Measurements from ENCODE around the gene NRXN3. TPM values are rescaled to one million over a fixed set of nuclear protein-coding genes. Genes with fewer than 3 reads are reported as not detected.

The NRXN3 gene
- total RNA-seq, 1 experiment from 2014 or later, result not detected

DNA sequence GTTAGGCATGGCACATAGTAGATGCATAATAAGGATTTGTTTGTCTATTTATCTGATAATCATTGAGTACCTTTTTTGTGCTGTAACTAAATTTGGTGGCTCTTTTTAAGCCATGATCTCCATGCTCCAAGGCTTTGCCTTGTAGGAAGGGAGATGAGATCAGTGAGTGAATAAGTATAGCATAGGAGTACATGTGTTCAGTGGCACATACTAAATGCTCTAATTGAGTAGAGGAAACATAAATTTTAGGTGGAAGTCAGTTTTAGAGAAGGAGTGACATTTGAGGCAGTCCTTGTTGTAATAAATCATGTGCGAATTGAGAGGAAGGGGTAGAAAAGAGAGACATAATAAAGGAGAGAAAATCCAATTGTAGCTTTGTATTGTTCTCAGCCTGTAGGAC is 482.6 kb downstream of the NRXN3 start:
- CTCF ChIA-PET, result no interaction called here
- DNase-seq (ENCODE audit: low read depth, low spot score) (no peak), ATAC-seq (no peak)
- Histone ChIP-seq H4K20me1 (ENCODE audit: insufficient read depth) (no peaks in the 10 kb centered on the region), H3K4me1 (ENCODE audit: control insufficient read depth in 1 of 2, insufficient read depth in 2 of 2, low read length in 2 of 2) (no peaks in the 10 kb centered on the region), H3K27ac (ENCODE audit: low read depth, low read length) (no peak overlapping the region), H3K4me2 (ENCODE audit: low read length) (no peak overlapping the region), H3K36me3 (ENCODE audit: control insufficient read depth in 1 of 2, insufficient read depth in 2 of 2, low read length in 2 of 2) (no peaks in the 10 kb centered on the region), H3K9me2 (ENCODE audit: insufficient read depth) (no peaks in the 10 kb centered on the region), H3K9me3 (ENCODE audit: control insufficient read depth in 1 of 2, insufficient read depth in 1 of 2, low read depth in 1 of 2, low read length in 2 of 2) (no peaks in the 10 kb centered on the region; a peak in 1 of 4 replicates), H3K4me3 (replicated peaks in 1 of 2; ENCODE audit: low read depth in 1 of 2, low read length in 2 of 2) (no peak overlapping the region), H3K79me2 (ENCODE audit: insufficient read depth, low read length) (no peaks in the 10 kb centered on the region), H2AFZ (ENCODE audit: low read depth, low read length, poor library complexity, severe bottlenecking) (no peak overlapping the region), H3K9ac (ENCODE audit: low read length) (no peak overlapping the region), H3K27me3 (ENCODE audit: insufficient read depth, low read length) (no peaks in the 10 kb centered on the region)
- TF ChIP-seq, protein P1, sequence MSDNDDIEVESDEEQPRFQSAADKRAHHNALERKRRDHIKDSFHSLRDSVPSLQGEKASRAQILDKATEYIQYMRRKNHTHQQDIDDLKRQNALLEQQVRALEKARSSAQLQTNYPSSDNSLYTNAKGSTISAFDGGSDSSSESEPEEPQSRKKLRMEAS (IDR thresholded peaks at IDR 0.05), result no peak
- TF ChIP-seq EZH2 (IDR thresholded peaks at IDR 0.05), result no peak
- TF ChIP-seq ELF1 (IDR thresholded peaks at IDR 0.05; ENCODE audit: borderline replicate concordance, low read depth), result no peak
- TF ChIP-seq EGR1 (IDR thresholded peaks at IDR 0.05; ENCODE audit: low read depth), result no peak
- no peak for TF ChIP-seq CEBPB (IDR thresholded peaks at IDR 0.05; ENCODE audit: low read depth)
- TF ChIP-seq ZNF274 (IDR thresholded peaks at IDR 0.05; ENCODE audit: low read depth, low read length), result no peak
- no peak for TF ChIP-seq ZFX (IDR thresholded peaks at IDR 0.05)
- TF ChIP-seq POLR2AphosphoS5 (IDR thresholded peaks at IDR 0.05; ENCODE audit: low read depth, low read length), result no peak
- no peak for TF ChIP-seq RAD21 (IDR thresholded peaks at IDR 0.05; ENCODE audit: low read depth)
- TF ChIP-seq SP1 (IDR thresholded peaks at IDR 0.05; ENCODE audit: low read depth), result no peak
- no peak for TF ChIP-seq FOSL1 (IDR thresholded peaks at IDR 0.05; ENCODE audit: low read depth)
- TF ChIP-seq, protein P2, sequence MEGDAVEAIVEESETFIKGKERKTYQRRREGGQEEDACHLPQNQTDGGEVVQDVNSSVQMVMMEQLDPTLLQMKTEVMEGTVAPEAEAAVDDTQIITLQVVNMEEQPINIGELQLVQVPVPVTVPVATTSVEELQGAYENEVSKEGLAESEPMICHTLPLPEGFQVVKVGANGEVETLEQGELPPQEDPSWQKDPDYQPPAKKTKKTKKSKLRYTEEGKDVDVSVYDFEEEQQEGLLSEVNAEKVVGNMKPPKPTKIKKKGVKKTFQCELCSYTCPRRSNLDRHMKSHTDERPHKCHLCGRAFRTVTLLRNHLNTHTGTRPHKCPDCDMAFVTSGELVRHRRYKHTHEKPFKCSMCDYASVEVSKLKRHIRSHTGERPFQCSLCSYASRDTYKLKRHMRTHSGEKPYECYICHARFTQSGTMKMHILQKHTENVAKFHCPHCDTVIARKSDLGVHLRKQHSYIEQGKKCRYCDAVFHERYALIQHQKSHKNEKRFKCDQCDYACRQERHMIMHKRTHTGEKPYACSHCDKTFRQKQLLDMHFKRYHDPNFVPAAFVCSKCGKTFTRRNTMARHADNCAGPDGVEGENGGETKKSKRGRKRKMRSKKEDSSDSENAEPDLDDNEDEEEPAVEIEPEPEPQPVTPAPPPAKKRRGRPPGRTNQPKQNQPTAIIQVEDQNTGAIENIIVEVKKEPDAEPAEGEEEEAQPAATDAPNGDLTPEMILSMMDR (IDR thresholded peaks at IDR 0.05 in 2 of 3, conservative IDR thresholded peaks at IDR 0.05 in 1 of 3; ENCODE audit: borderline replicate concordance in 1 of 3, insufficient read depth in 1 of 3, low read depth in 2 of 3, low read length in 2 of 3), result no peak
- TF ChIP-seq, protein P3, sequence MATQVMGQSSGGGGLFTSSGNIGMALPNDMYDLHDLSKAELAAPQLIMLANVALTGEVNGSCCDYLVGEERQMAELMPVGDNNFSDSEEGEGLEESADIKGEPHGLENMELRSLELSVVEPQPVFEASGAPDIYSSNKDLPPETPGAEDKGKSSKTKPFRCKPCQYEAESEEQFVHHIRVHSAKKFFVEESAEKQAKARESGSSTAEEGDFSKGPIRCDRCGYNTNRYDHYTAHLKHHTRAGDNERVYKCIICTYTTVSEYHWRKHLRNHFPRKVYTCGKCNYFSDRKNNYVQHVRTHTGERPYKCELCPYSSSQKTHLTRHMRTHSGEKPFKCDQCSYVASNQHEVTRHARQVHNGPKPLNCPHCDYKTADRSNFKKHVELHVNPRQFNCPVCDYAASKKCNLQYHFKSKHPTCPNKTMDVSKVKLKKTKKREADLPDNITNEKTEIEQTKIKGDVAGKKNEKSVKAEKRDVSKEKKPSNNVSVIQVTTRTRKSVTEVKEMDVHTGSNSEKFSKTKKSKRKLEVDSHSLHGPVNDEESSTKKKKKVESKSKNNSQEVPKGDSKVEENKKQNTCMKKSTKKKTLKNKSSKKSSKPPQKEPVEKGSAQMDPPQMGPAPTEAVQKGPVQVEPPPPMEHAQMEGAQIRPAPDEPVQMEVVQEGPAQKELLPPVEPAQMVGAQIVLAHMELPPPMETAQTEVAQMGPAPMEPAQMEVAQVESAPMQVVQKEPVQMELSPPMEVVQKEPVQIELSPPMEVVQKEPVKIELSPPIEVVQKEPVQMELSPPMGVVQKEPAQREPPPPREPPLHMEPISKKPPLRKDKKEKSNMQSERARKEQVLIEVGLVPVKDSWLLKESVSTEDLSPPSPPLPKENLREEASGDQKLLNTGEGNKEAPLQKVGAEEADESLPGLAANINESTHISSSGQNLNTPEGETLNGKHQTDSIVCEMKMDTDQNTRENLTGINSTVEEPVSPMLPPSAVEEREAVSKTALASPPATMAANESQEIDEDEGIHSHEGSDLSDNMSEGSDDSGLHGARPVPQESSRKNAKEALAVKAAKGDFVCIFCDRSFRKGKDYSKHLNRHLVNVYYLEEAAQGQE (IDR thresholded peaks at IDR 0.05; ENCODE audit: low read depth), result no peak
- no peak for TF ChIP-seq SRF (IDR thresholded peaks at IDR 0.05; ENCODE audit: low read depth)
- TF ChIP-seq, protein P4, sequence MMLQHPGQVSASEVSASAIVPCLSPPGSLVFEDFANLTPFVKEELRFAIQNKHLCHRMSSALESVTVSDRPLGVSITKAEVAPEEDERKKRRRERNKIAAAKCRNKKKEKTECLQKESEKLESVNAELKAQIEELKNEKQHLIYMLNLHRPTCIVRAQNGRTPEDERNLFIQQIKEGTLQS (IDR thresholded peaks at IDR 0.05), result no peak
- TF ChIP-seq SIN3A (IDR thresholded peaks at IDR 0.05; ENCODE audit: low read depth), result no peak
- TF ChIP-seq TCF7L2 (IDR thresholded peaks at IDR 0.05; ENCODE audit: borderline replicate concordance, extremely low read depth, insufficient read depth, insufficient read length), result no peak
- no TSS peak for BruUV-seq (replicated peaks)
- RAD21 ChIA-PET (ENCODE audit: low non-redundant PET in 1 of 2, low total read pairs in 2 of 2, uncharacterized antibody in 2 of 2, unreplicated experiment in 2 of 2), result no interaction called here
- intact Hi-C loops (cut with micrococcal nuclease), result no loop called here
- POLR2A ChIA-PET, result no interaction called here

All from HCT116 (cell line).